AG08396 (cell line): Measurements from ENCODE around the gene TMEM147.

Experiments
- DNase-seq: peaks from one replicate; pipeline ENCODE4 v3.0.0; 2012; ENCODE audit warnings: low spot score, mixed read lengths

TMEM147 gene

DNA sequence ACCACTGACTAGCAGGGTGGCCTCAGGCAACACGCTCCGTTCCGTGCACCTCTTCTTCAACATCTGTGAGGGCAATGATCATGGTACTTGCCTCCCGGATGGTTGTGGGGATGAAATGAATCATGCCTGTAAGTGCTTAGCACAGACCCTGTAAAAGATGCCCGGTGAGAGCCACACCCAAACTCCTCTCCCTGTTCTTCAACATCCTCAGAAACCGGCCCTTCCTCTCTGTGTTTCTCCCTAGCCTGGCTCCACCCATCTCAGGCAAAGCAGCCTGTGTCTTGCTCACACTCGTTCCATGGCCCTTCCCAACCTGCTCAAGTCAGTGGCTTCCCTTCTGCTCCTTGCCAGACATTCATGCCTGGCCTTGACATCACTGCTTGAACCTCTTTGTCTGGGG lies 26.1 kb upstream of the TMEM147 start:
- DNase-seq: no peak

DNA sequence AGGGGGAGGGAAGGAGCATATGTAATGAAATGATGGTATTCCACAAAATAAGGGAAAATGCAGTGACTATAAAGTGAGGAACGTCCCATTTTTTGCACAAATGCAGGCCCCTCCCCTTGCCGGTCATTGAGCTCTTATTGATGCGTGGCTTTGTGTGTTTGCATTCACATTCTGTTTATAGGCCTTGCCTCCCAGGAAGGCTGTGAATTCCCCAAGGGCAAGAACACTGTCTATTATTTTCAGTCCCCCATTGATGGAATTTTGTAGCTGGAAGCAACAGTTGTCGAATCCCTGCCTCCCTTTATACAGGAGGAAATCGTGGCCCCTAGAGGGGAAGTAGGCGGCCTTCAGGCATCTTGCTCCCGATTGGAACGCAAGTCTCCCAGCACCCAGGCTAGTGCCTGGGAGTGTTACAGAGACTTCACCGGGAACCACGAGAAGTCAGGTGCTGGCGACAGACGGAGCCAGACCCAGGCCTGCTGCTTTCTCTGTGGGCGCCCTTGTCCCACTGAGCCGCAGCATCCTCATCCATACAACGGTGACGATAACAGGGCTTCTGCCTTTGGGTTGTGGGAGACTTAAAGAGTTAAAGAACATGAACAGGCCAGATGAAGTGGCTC lies 24.2 kb upstream of the TMEM147 start:
- no peak for DNase-seq

DNA sequence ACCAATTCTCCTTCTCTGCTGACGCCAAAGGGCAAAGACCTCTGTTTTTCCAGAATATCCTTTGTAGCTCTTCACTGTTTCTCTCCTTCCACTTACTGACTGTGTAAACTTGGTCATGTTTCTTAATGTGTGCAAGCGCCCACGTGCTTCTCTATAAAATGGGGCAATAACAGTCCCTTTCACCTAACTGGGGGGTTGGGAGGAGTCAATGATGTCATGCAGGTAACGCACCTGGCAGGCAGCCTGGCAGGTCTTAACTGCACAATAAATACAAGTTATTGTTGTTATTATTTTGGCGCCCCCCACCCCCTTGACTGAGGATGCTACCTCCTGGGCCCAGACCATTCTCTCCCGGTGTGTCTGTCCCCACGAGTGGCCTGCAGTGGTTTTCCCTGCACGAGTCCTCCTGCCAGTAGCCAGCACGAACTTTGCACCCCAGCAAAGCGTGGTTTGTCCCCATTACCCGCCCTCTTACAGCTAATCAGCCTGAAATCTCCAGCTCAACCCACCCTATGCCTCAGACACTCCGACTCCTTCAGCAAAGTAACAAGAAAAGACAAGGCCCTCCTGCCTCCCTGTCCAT lies 22.6 kb upstream of the TMEM147 start:
- no peak for DNase-seq

DNA sequence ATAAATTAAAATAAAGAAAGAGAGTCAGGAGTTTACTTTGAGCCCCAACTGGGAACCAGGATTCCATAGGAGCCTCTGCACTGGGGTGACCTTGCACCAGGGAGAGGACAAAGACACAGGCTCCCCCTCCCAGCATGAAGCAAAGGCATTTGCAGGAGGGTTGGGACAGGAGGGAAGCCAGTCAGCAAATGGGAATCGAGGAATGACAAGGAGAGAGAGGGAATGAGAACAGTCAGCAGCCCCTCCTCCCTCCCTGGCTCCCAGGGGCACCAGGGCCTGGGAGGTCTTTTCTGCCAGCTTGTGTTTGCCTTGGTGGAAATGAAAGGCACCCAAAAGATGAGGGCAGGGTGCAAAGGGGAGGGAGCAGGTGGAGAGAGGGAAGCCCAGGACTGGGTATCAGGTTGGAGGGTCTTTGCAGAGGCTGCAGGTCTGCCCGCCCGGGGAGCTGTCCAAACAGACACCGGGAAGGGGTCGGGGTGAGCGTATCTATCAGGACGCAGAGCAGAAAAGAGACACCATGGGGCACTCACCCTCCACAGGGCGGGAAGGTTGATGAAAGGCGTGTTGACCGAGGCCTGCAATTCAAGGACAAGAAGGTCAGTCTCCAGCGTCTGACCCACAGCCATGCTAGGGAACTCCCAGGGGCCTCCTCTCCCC lies 21.1 kb upstream of the TMEM147 start:
- no peak for DNase-seq

DNA sequence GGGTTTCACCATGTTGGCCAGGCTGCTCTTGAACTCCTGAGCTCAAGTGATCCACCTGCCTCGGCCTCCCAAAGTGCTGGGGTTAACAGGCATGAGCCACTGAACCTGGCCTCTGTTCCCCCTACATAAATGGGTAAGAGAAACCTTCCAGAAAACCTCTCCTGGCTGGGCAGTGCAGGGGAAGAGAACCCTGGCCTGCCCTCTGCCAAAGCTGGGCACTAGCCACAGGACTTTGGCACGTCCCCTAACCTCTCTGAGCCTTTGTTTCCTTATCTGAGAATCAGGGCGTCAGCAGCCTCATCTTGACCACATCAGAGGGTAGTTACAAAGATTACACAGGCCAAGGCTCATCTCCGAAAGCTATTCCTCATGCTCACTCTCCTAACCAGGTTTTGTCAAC lies 19.6 kb upstream of the TMEM147 start:
- no peak for DNase-seq

DNA sequence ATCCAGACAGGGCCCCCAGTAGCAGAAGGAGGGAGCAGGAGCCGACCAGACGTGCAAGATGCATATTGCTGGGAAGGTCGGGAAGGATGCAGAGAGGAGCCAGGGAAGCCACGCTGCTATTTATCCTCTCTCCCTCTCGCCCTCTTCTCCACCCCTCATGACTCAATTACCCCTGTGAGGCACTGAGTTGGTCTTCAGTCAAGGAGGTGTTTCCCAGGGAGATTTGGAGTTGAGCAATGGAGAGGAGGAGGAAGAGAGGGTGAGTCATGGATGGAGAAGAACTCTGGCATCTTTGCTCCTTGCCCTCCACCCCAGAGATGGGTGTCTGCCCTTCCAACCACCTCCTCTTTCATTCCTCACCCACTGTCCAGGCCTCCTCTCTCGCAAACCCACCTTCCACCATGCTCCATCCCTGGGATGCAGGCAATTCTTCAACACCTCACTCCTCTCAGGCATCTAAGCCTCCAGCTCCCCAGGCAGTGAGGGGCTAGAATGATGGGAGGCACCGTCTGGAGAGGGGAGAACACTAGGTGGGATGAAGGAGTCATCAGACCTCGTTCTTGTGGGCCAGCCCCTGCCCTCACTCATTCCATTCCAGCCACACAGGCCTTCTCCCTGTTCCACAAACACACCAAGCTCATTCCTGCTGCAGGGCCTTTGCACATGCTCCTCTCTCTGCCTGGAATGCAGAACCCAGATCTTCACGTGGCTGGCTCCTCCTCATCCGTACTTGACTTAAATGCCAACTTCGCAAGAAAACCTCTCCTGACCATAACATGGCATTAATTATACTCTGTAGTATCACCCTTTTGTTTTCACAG lies 17.0 kb upstream of the TMEM147 start, which contains the start of gene SBSN:
SBSN (minus strand) TSS at position 94 of the 821 bp plus-strand sequence; CDS start at position 64, 30 bp downstream.
- DNase-seq: peak; percentile 81

DNA sequence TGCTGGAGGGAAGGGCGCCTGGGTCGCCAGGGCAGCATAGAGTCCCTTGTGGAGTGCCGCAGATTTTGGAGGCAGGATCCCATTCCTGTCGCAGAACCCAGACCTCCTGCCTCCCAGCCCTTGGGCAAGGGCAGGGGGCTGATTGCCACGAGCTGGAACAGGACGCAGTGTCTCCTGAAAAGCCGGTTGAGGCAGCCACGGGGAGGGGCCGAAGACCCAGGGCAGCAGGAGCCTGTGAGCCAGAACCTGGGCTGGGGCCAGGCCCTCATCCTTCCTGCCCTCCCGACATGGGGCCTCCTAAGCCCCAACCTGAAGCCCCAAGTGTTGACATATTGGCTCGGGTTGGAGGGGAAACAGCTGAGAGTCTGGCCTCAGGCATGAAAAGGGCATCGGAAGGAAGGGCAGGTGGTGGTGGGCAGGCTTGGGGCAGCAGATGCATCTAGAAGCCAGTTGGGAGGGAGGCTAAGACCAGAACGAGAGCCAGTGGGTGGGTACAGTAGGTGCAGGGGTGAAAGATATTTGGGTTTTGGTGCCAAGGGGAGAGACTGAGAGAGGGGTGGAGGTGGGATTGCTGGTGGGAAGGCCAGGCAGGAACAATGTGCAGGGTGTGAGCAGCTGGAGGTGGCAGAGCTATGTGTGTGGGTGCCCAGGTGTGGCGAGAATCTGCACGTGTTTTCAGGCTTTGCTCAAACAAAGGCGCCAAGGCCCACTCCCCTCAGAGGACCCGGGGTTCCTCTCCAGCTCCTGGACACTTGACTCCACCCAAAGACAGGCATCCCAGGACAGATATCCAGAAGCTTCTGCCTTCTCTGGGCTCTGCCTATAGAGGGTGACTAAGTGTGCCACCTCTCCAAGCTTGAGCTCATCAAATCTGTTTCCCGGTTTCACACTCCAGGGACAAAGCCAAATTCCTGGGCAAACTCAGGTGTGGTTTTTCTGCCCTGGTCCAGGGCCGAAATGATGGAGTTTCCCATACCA lies 15.9 kb upstream of the TMEM147 start:
- DNase-seq: no peak

DNA sequence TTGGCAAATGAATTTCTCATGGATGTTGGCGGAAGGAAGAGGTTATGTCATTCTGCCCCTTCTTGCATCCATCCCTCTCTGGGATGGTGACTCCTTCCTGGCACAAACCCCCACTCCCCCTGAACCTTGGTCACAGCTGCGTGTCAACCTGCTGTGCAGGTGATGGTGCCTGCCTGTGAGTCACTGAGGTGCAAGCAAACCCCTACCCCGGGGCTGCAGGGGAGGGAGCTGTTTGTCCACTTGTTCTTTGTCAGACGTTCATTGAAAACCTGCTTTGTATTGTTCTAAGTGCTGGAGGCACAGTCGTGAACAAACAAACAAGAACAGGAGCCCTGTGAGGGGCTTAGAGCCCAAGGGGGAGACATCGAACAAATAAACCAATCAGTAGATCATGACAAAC lies 14.1 kb upstream of the TMEM147 start:
- no peak for DNase-seq

DNA sequence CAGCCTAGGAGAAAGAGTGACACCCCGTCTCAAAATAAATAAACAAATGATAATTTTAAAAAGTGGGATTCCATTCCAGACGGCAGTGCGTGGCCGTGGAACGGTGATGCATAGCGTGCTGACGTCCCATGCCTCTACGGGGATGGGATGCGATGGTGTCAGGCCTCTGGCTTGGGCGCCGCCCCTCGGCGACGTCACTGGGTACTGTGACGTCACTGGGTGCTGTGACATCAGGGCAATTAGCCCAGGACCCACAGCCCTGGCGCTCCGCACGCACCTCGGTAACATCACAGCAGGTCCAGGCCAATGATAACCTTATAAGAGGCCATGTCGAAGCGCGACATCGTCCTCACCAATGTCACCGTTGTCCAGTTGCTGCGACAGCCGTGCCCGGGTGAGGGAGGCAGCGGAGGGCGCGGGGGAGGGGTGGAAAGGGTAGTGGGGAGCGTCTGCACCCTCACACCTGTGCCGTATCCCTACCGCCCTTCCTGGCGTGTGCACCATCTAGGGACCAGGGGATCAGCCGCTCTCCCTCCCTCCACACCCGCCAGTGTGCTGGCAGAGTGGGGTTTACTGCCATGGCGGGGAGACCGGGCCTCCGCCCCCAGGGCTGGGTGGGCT lies 12.1 kb upstream of the TMEM147 start, which contains the start of gene GAPDHS:
GAPDHS (plus strand) TSS at position 256 of the 621 bp plus-strand sequence; CDS start at position 328, 72 bp downstream.
- DNase-seq: peak; percentile 65

DNA sequence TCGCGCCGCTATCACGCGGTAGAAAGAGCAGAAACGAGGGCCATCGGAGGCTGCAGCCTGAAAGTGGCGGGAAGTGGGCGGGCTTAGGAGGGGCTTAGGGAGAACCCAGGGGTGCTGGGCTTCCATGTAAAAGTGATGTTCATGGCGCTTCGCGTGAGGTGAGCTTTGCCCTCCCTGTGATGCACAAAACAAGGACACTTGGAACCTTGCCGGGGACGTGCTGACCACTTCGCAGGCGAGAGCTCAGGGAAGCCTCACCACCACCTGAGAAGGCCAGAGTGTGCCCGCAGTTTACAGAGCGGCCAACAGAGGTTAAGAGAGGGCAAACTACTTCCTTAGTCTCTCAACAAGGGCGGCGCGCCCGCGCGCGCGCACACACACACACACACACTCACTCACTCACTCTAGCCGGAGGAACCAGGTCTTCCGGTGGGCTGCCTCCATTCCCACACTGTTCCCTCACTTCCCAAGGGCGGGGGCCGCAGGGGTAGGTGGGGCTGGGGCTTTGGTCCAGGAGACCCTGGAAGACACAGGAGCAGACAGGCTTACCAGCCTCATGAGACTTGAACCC lies 11.5 kb upstream of the TMEM147 start:
- DNase-seq: peak; percentile 47

DNA sequence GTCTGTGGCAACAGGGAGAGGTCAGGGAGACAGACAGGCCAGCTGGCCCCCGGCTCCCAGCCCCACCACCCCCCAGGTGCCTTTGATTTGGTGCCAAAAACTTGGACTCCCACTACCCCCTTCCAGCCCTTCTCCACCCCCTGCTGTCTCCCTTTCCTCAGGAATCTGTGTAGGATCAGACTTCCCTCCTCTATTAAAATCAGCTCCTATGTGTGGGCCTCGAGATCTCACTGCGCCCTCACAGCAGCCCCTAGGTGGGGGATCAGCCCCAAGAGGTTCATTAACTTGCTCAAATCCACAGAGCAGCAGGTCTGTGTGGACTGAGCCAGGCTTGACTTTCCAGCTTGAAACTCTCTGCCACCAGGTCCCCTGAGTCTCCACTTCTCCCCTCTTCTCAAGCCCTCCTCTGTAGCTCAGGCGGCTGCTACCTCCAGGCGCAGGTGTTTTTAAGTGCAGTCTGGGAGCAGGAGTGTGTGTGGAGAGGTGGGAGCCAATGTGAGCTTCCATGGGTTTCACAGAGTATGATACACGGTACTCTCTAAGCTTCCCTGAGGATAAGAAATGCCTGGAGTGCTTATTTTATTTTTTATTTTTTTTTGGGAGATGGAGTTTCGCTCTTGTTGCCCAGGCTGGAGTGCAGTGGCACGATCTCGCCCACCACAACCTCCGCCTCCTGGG lies 10.5 kb upstream of the TMEM147 start:
- no peak for DNase-seq

DNA sequence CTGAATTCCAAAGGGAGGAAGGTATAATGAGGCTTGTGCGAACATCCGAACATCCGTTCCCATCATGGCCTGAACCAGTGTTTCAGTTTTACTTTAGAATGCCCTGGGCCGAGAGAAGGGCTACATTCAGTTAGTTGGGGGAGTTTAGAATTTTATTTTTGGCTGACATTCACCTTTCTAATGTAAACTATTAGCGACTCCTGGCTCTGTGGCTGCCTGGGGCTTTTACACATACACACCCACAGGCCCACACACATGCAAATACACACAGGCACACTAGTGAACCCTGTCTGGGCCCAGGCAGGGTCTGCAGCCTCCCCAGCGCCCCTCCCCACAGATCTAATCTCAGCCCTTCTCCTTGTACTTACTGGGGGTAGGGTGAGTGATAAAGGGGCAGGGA lies 6.1 kb upstream of the TMEM147 start:
- no peak for DNase-seq

DNA sequence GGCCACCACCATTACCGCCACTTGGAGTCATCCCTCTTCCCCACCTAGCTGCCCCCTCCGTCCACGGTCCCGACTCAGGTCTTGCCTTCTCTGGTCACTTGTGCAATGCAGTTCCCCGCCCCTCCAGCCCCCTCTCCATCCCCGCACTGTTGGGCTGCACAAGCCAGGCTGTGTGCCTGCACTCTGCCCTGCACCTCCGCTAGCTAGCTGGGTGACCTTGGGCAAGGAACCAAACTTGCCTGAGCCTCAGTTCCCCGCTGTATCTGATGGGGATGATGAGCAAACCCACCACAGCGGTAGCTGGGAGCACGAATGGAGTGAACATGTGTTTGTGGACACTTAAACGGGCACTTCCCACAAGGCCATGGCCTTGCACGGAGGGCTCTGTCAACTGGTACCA lies 5.6 kb upstream of the TMEM147 start:
- DNase-seq: no peak

DNA sequence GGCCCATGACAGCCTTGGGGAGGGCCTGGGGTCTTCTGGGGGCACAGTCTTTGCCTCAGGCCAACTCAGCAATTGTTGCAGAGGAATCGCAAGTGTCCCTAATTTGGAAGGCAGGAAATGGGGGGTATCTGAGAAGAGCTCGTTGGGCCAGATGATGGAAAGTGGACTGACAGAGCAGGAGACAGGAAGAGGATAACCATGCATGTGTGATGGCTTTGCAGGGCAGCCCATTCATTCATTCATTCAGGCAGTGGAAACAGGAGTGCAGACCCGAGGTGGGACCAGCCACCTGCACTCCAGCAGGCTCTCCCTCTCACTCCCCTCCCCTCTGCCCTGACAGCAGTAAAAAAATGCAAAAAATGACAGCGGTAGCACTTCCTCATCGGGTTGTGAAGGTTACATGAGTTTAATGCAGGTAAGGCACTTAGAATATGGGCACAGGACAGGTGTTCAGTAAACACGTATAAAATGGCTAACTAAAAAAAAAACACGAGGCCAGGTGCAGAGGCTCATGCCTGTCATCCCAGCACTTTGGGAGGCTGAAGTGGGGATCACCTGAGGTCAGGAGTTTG lies 5.0 kb upstream of the TMEM147 start:
- no peak for DNase-seq

DNA sequence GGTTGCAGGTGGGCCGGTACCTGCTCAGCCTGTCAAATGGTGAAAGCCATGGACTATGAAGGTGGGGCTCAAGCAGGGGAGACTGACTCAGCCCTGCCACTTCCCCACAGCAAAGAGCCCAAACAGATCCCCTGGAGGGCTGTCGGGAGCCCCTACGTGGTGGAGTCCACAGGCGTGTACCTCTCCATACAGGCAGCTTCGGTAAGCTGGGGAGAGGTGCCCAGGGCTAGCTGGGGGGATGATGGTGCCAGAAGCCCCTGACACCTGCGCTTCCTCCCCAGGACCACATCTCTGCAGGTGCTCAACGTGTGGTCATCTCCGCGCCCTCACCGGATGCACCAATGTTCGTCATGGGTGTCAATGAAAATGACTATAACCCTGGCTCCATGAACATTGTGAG lies 3.2 kb upstream of the TMEM147 start:
- DNase-seq: no peak

DNA sequence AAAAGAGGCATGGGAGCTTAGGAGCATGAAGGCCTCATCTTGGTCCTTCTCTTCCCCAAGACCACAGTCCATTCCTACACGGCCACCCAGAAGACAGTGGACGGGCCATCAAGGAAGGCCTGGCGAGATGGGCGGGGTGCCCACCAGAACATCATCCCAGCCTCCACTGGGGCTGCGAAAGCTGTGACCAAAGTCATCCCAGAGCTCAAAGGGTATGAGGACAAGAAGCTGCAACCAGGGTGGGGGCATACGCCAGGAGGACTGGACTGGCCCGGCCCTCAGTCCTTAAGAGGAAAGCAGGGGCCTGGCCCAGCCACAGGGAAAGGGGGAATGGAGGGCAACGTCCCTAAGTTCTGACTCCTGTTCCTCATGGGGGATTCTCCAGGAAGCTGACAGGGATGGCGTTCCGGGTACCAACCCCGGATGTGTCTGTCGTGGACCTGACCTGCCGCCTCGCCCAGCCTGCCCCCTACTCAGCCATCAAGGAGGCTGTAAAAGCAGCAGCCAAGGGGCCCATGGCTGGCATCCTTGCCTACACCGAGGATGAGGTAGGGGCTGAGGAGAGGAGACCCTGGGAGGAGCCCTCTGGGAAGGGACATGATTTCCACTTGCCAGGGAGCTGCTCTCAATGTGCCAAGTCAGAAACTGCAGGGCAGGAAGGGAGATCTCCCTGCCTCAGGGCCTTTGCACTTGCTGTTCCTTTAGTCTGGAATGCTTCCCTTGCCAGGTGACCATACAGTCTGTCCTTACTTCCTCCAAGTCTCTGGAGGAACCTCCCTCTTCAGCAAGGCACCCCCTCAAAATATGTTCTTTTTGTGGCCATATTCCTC lies 1.9 kb upstream of the TMEM147 start:
- no peak for DNase-seq

DNA sequence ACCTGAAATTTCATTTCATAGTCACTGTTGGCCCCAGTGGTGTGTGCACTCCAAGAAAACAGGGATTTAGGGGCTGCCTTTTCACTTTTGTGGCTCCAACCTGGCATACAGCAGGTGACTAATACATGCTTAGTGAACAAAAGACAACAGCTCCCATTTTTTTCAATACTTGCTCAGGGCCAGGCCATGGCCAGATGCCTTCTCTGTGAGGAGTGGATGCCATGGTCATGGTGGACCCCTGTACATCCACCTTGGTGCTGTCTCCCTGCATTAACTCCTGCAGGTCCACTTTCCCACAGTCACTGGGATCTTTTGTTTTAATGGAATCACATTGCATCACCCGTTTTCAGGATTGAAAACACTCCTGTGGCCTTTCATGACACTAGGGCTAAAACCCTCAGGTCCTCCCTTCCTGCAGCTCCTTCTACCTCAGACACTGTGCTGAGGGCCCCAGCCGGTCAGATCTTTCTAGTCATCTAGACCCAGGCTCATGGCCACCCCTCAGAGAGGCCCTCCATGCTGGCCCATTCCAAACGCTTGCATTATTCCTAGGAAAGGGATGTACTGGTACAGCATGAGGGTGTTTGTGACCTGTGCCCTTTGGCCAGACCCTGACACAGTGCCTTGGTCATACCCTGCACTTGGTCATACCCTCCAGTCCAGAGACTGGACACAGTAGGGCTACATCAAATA lies 1.2 kb upstream of the TMEM147 start:
- no peak for DNase-seq

DNA sequence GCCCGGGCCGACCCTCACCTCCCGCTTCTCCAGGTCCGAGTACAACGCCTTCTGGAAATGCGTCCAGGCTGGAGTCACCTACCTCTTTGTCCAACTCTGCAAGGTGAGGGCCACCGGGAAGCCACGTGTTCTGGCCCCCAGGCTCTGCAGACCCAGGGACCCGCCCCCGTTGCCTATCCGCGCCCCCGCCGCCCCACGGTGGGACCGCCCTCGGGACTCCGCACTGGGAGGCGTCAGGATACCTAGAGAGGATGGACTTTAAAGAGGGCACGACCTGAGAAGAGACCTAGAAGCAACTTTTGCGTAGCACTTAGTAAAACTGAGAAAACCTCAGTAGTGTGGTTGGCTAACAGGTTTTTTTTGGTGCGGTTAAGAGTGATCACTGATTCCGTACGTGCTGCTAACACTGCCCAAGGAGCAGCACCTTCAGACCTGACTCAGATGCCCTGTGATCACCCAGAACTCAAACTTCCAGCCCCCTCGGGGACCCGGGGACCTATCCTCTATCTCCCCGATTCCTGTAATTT lies 492 bp downstream of the TMEM147 start:
- DNase-seq: peak; percentile 68
